Neural crest cell (in vitro differentiated cells): Measurements from ENCODE around the gene MRPS9. TPM values are rescaled to one million over a fixed set of nuclear protein-coding genes. Genes with fewer than 3 reads are reported as not detected.

ENCODE experiments used
- DNase-seq: peaks from one replicate; pipeline ENCODE4 v3.0.0; 2021; ENCODE audit warnings: low read depth, mixed read lengths, low spot score
- H3K27ac Mint-ChIP-seq: one replicate; pipeline ENCODE4 v1.8.0; 2021; ENCODE audit warnings: mild to moderate bottlenecking, mixed read lengths; ENCODE audit not compliant: unreplicated experiment
- H3K27me3 Mint-ChIP-seq: 2 replicates; pipeline ENCODE4 v1.8.0; 2021; ENCODE audit warnings: low read depth, mild to moderate bottlenecking, mixed read lengths
- H3K36me3 Mint-ChIP-seq: 2 replicates; pipeline ENCODE4 v1.8.0; 2021; ENCODE audit warnings: low read depth, mild to moderate bottlenecking, mixed read lengths
- H3K4me1 Mint-ChIP-seq: 2 replicates; pipeline ENCODE4 v1.8.0; 2021; ENCODE audit warnings: mixed read lengths
- H3K4me3 Mint-ChIP-seq: one replicate; pipeline ENCODE4 v1.8.0; 2021; ENCODE audit warnings: mild to moderate bottlenecking, mixed read lengths
- H3K9me3 Mint-ChIP-seq: 2 replicates; pipeline ENCODE4 v1.8.0; 2021; ENCODE audit warnings: mixed read lengths
- total RNA-seq: library from RNA; stranded (reverse); gene quantifications from 2 replicates; pipeline ENCODE4 v1.2.1, GENCODE V29; 2021
- TF ChIP-seq, protein P1 (sequence below): fragments of 200-600 bp; sonication (generic); conservative IDR thresholded peaks from 2 replicates; pipeline ENCODE4 v1.5.0; 2021; ENCODE audit warnings: antibody characterized with exemption, mild to moderate bottlenecking

Gene MRPS9
- total RNA-seq, 1 donor from 2014 or later: 42.5 TPM

DNA sequence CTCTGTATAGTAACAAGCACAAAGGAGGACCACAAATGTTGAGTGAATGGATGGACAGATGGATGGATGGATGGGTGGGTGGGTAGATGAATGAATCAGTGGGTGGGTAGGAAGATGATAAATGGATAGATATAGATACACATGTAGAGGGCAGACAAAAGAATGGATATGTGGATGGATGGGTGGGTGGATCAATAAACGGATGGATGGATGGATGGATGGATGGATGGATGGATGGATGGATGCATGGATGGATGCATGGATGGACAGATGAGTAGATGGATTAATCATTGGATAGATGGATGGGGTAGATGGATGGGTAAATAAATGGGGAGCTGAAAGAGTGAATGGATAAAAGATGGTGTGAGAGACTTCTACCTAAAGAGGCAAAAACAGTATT lies 111.4 kb downstream of the MRPS9 start:
- Mint-ChIP-seq H3K4me1 (peaks cover 15% of the 10 kb centered on the region), H3K36me3 (peaks cover 41% of the 10 kb centered on the region), H3K9me3 (no peaks in the 10 kb centered on the region), H3K4me3 (no peak overlapping the region), H3K27ac (no peak overlapping the region), H3K27me3 (no peaks in the 10 kb centered on the region)
- TF ChIP-seq, protein P1, sequence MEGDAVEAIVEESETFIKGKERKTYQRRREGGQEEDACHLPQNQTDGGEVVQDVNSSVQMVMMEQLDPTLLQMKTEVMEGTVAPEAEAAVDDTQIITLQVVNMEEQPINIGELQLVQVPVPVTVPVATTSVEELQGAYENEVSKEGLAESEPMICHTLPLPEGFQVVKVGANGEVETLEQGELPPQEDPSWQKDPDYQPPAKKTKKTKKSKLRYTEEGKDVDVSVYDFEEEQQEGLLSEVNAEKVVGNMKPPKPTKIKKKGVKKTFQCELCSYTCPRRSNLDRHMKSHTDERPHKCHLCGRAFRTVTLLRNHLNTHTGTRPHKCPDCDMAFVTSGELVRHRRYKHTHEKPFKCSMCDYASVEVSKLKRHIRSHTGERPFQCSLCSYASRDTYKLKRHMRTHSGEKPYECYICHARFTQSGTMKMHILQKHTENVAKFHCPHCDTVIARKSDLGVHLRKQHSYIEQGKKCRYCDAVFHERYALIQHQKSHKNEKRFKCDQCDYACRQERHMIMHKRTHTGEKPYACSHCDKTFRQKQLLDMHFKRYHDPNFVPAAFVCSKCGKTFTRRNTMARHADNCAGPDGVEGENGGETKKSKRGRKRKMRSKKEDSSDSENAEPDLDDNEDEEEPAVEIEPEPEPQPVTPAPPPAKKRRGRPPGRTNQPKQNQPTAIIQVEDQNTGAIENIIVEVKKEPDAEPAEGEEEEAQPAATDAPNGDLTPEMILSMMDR: no peak
- DNase-seq: no peak

Other genes with a start within 250 kb of the MRPS9 start
- gene POU3F3, start 184.0 kb upstream of the MRPS9 start, total RNA-seq: 26.7 and 27.1 TPM in 2 replicates
- gene GPR45, start 203.7 kb downstream of the MRPS9 start, total RNA-seq: 0.30 TPM in 1 of 2 replicates, not detected in the other